Measurements from ENCODE around the gene OR14K1. TPM values are rescaled to one million over a fixed set of nuclear protein-coding genes. Genes with fewer than 3 reads are reported as not detected.

Gene OR14K1, protein sequence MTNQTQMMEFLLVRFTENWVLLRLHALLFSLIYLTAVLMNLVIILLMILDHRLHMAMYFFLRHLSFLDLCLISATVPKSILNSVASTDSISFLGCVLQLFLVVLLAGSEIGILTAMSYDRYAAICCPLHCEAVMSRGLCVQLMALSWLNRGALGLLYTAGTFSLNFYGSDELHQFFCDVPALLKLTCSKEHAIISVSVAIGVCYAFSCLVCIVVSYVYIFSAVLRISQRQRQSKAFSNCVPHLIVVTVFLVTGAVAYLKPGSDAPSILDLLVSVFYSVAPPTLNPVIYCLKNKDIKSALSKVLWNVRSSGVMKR
- not detected in 2 replicates for total RNA-seq (2013; cell fraction: nucleolus; rRNA removed)
- total RNA-seq (2014; rRNA removed) (not detected in 2 replicates), total RNA-seq (2014; rRNA removed; fragmentation: Illumina TruSeq; extraction: Trizol) (not detected in 2 replicates), total RNA-seq (2021) (not detected in 2 replicates), polyA plus RNA-seq (2011; rRNA removed) (not detected in 2 replicates), polyA plus RNA-seq (2014; fragmentation: Illumina TruSeq; extraction: Trizol) (not detected in 2 replicates), polyA plus RNA-seq (2014; fragmentation: Nextera tagmentation; extraction: Ambion mirVana) (not detected), polyA plus RNA-seq (2014; rRNA removed) (not detected in 2 replicates), polyA plus RNA-seq (2016; fragmentation: Nextera tagmentation; extraction: Ambion mirVana) (not detected), polyA minus RNA-seq (2011; rRNA and poly(A)+ RNA removed) (not detected in 2 replicates), Bru-seq, nascent RNA (not detected), BruChase-seq, experiment 1, labeled RNA remaining after a 6-hour chase (not detected), BruChase-seq, experiment 2, labeled RNA remaining after a 2-hour chase (not detected)
- not detected for polyA plus RNA-seq (2011; ENCODE audit: low read depth)
- polyA plus RNA-seq (2011; cell fraction: cytosol; rRNA removed): not detected in 2 replicates
- polyA plus RNA-seq (2011; cell fraction: nucleus; rRNA removed): not detected in 2 replicates
- not detected in 2 replicates for polyA plus RNA-seq (2012)
- polyA minus RNA-seq (2011; cell fraction: cytosol; rRNA and poly(A)+ RNA removed): not detected in 2 replicates
- not detected in 2 replicates for polyA minus RNA-seq (2011; cell fraction: nucleus; rRNA and poly(A)+ RNA removed)
- long read RNA-seq, experiment 1: 0 reads
- long read RNA-seq, experiment 2: 0 reads

DNA sequence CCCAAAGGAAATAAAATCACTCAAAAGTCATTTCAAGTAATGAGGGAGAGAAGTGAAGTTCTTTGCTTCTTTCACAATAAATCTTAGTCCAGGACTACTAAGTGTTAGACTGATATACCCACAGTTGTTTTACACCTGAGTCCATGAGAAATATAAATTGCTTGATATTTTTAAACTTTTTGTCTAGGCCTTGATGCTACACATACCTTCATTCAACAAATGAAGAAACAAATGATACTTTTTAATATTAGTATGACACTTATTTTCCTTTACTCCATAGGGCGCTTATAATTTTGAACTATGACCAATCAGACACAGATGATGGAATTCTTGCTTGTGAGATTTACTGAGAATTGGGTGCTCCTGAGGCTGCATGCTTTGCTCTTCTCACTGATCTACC lies at the start of gene OR14K1:
TSS of gene OR14K1 (plus strand) at position 301 of the 400 bp plus-strand sequence. CDS start at position 301, 0 bp downstream.
- no peak within 1 kb of the TSS for H3K4me3 ChIP-seq
- no peaks in the 10 kb centered on the region for H3K36me3 ChIP-seq (ENCODE audit: control insufficient read depth in 2 of 2, insufficient read depth in 2 of 2, low read length in 1 of 2)
- FAIRE-seq (no peak), DNase-seq (ENCODE audit: low read depth, low spot score) (no peak), ATAC-seq (no peak)
- H3K27me3 ChIP-seq (replicated peaks in 1 of 2; ENCODE audit: control insufficient read depth in 2 of 2, insufficient read depth in 2 of 2, low read length in 1 of 2): no peaks in the 10 kb centered on the region
- H3K4me2 ChIP-seq (ENCODE audit: control insufficient read depth, insufficient read depth): no peak within 1 kb of the TSS
- ChIA-PET POLR2A (no interaction called here), SMC1A (ENCODE audit: uncharacterized antibody, unreplicated experiment) (no interaction called here), CTCF (no interaction called here), RAD21 (ENCODE audit: unreplicated experiment) (no interaction called here)
- no peaks in the 10 kb centered on the region for H4K20me1 ChIP-seq (ENCODE audit: control insufficient read depth, insufficient read depth)
- H3K9ac ChIP-seq (ENCODE audit: control insufficient read depth, insufficient read depth, low read length): no peak within 1 kb of the TSS
- intact Hi-C loops (cut with micrococcal nuclease; ENCODE audit: unreplicated experiment) (no loop called here), in situ Hi-C loops (cut with MboI) (no loop called here)
- WGBS (ENCODE audit: insufficient coverage, insufficient replicate concordance, low lambda C conversion rate, missing lambda C conversion rate): 56% methylated on average over 1 of the region's 1 CpG
- BruUV-seq (replicated peaks): no TSS peak
- no peaks in the 10 kb centered on the region for H3K4me1 ChIP-seq (ENCODE audit: control insufficient read depth, insufficient read depth, low read length)
- H3K27ac ChIP-seq (ENCODE audit: control insufficient read depth, insufficient read depth): no peak within 1 kb of the TSS
- H3K79me2 ChIP-seq (ENCODE audit: control insufficient read depth, insufficient read depth, low read length): no peaks in the 10 kb centered on the region
- H2AFZ ChIP-seq (ENCODE audit: control insufficient read depth, low read depth, low read length): no peak within 1 kb of the TSS
- H3K9me3 ChIP-seq (replicated peaks; ENCODE audit: control insufficient read depth, insufficient read depth, low read length): no peaks in the 10 kb centered on the region
- TF ChIP-seq BRCA1 (IDR thresholded peaks at IDR 0.05; ENCODE audit: low read depth, low read length) (no peak), ZNF207 (IDR thresholded peaks at IDR 0.05; ENCODE audit: borderline replicate concordance) (no peak), CHD2 (IDR thresholded peaks at IDR 0.05; ENCODE audit: borderline replicate concordance, low read depth, low read length) (no peak), POU2F2 (IDR thresholded peaks at IDR 0.05; ENCODE audit: borderline replicate concordance, low read depth, low read length) (no peak), TCF7 (IDR thresholded peaks at IDR 0.05; ENCODE audit: borderline replicate concordance) (no peak), HDAC6 (IDR thresholded peaks at IDR 0.05; ENCODE audit: unreplicated experiment) (no peak), ZSCAN29 (IDR thresholded peaks at IDR 0.05) (no peak), MTA3 (IDR thresholded peaks at IDR 0.05; ENCODE audit: borderline replicate concordance, low read length) (no peak), SIN3A (IDR thresholded peaks at IDR 0.05; ENCODE audit: low read depth, low read length) (no peak), SMAD1 (IDR thresholded peaks at IDR 0.05; ENCODE audit: low read depth, partially characterized antibody) (no peak), KDM1A (IDR thresholded peaks at IDR 0.05; ENCODE audit: borderline replicate concordance) (no peak)
- TF ChIP-seq, protein P1, sequence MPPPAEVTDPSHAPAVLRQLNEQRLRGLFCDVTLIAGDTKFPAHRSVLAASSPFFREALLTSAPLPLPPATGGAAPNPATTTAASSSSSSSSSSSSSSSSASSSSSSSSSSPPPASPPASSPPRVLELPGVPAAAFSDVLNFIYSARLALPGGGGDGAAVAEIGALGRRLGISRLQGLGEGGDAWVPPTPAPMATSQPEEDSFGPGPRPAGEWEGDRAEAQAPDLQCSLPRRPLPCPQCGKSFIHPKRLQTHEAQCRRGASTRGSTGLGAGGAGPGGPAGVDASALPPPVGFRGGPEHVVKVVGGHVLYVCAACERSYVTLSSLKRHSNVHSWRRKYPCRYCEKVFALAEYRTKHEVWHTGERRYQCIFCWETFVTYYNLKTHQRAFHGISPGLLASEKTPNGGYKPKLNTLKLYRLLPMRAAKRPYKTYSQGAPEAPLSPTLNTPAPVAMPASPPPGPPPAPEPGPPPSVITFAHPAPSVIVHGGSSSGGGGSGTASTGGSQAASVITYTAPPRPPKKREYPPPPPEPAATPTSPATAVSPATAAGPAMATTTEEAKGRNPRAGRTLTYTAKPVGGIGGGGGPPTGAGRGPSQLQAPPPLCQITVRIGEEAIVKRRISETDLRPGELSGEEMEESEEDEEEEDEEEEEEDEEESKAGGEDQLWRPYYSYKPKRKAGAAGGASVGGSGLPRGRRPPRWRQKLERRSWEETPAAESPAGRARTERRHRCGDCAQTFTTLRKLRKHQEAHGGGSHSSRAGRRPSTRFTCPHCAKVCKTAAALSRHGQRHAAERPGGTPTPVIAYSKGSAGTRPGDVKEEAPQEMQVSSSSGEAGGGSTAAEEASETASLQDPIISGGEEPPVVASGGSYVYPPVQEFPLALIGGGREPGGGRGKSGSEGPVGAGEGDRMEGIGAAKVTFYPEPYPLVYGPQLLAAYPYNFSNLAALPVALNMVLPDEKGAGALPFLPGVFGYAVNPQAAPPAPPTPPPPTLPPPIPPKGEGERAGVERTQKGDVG (CRISPR knock-in tag; IDR thresholded peaks at IDR 0.05): no peak
- TF ChIP-seq, protein P2, sequence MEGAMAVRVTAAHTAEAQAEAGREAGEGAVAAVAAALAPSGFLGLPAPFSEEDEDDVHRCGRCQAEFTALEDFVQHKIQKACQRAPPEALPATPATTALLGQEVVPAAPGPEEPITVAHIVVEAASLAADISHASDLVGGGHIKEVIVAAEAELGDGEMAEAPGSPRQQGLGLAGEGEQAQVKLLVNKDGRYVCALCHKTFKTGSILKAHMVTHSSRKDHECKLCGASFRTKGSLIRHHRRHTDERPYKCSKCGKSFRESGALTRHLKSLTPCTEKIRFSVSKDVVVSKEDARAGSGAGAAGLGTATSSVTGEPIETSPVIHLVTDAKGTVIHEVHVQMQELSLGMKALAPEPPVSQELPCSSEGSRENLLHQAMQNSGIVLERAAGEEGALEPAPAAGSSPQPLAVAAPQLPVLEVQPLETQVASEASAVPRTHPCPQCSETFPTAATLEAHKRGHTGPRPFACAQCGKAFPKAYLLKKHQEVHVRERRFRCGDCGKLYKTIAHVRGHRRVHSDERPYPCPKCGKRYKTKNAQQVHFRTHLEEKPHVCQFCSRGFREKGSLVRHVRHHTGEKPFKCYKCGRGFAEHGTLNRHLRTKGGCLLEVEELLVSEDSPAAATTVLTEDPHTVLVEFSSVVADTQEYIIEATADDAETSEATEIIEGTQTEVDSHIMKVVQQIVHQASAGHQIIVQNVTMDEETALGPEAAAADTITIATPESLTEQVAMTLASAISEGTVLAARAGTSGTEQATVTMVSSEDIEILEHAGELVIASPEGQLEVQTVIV (IDR thresholded peaks at IDR 0.05; ENCODE audit: borderline replicate concordance, partially characterized antibody): no peak
- TF ChIP-seq, protein P3, sequence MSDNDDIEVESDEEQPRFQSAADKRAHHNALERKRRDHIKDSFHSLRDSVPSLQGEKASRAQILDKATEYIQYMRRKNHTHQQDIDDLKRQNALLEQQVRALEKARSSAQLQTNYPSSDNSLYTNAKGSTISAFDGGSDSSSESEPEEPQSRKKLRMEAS (IDR thresholded peaks at IDR 0.05; ENCODE audit: low read depth, low read length): no peak
- TF ChIP-seq, protein P4, sequence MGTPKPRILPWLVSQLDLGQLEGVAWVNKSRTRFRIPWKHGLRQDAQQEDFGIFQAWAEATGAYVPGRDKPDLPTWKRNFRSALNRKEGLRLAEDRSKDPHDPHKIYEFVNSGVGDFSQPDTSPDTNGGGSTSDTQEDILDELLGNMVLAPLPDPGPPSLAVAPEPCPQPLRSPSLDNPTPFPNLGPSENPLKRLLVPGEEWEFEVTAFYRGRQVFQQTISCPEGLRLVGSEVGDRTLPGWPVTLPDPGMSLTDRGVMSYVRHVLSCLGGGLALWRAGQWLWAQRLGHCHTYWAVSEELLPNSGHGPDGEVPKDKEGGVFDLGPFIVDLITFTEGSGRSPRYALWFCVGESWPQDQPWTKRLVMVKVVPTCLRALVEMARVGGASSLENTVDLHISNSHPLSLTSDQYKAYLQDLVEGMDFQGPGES (IDR thresholded peaks at IDR 0.05): no peak

Measured in GM12878 (cell line).